ENCODE results near the gene HES4.

HES4 gene

GRCh38 chr1:965526-966134, 34.3 kb downstream of the HES4 start:
- no peak for DNase-seq

DNA sequence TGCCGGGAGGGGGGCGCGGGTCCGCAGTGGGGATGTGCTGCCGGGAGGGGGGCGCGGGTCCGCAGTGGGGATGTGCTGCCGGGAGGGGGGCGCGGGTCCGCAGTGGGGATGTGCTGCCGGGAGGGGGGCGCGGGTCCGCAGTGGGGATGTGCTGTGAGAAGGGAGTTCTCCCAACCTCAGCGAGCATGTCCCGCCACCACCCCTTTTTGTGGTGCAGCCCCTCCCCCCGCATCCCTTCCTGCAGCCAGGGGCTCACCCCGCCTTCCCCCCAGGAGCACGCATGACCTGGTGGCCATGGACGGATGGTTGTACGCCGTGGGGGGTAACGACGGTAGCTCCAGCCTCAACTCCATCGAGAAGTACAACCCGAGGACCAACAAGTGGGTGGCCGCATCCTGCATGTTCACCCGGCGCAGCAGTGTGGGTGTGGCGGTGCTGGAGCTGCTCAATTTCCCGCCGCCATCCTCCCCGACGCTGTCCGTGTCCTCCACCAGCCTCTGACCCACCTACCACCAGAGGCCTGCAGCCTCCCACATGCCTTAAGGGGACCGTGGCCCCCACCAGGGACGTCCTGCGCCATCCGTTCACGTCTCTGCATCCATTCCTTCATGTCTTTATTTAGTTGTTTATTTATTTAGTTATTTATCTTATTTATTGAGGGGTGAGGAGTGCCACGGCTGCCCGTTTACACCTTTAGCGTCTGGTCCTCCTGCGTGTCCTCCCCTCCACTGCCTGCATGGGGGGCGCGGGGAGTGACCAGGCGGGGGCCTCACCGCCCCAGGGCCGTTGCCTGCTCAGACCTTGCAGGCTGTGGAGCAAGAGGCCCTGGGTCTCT, 35.0 kb downstream of the HES4 start:
- DNase-seq = no peak

- no peak for DNase-seq
These were observed 36.0 kb downstream of the HES4 start for GRCh38 chr1:963746-964525.

DNA sequence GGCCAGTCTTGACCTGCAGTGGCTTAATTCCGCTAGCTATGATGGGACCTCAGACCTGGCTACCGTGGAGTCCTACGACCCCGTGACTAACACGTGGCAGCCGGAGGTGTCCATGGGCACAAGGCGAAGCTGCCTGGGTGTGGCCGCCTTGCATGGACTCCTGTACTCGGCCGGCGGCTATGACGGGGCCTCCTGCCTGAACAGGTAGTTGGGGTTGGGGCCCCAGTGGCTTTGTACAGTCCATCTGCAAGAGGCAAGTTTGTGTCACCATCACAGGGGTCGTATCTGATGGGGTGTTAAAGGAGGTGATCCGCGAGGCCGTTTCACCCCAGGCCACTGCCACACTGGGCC, 36.6 kb downstream of the HES4 start:
- DNase-seq = no peak

DNA sequence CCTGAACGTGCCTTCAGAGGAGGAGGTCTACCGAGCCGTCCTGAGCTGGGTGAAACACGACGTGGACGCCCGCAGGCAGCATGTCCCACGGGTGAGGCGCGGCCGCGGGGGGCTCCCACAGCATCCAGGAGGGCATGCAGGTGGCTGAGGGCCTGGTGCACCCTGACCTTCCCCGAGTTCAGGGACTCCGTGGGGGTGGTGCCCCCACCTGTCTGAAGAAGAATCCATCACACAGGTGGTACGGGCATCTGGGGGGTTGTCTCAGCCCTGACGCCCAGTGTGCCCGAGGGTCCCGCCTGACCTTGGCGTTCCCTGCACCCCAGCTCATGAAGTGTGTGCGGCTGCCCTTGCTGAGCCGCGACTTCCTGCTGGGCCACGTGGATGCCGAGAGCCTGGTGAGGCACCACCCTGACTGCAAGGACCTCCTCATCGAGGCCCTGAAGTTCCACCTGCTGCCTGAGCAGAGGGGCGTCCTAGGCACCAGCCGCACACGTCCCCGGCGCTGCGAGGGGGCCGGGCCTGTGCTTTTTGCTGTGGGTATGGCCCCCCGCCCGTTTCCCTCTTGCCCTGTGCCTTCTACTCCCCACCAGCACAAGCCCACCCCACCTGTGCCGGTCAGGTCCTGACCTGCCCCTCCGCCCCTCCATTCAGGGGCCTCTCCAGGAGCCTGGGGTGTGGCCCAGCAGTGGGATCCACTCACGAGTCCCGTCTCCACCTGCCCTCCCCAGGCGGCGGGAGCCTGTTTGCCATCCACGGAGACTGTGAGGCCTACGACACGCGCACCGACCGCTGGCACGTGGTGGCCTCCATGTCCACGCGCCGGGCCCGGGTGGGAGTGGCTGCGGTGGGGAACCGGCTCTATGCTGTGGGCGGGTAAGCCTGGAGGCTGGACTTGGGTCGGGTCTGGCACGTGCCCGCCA, 37.3 kb downstream of the HES4 start:
- DNase-seq = no peak

DNA sequence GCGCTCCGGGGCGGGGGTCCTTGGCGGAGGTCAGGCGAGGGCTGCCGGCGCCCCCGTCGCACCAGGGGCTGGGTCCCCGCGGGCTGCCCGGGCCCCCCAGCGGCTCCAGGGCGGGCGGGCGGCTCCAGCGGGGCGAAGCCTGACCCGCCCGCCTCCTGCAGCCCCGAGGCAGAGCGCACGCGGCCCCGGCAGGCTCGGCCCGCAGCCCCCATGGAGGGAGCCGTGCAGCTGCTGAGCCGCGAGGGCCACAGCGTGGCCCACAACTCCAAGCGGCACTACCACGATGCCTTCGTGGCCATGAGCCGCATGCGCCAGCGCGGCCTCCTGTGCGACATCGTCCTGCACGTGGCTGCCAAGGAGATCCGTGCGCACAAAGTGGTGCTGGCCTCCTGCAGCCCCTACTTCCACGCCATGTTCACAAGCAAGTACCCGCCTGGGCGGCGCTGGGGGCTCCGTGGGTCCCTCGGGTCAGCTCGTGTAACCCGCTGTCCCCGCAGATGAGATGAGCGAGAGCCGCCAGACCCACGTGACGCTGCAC, 38.7 kb downstream of the HES4 start:
- DNase-seq = no peak

DNA sequence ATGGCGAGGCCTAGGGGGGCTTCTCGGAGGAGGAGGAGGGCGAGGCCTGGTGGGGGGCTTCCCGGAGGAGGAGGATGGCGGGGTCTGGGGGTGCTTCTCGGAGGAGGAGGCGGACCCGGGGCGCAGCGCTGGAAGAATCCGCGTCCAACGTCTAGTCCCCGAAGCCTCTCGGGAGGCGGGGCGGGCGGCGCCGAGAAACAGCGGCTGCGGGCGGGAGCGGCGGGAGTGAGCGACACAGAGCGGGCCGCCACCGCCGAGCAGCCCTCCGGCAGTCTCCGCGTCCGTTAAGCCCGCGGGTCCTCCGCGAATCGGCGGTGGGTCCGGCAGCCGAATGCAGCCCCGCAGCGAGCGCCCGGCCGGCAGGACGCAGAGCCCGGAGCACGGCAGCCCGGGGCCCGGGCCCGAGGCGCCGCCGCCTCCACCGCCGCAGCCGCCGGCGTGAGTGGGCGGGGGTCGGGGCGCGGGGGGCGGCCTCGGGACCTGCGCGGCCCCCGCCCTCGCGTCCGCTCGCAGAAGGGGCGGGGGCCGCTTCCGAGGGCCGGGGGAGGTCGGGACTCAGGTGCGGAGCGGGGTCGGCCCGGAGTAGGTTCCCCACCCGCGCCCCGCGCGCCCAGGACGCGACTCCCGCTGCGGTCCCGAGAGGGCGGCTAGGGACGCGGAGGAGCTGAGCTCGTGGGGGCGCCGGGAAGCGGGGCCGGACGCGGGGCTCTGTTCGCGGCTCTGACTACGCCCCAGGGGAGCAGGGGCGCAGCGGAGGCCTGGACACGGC, 39.4 kb downstream of the HES4 start, which contains the start of gene KLHL17:
KLHL17 (plus strand) TSS at position 222 of the 769 bp plus-strand sequence; CDS start at position 332, 110 bp downstream.
- DNase-seq = peak; percentile 73

DNA sequence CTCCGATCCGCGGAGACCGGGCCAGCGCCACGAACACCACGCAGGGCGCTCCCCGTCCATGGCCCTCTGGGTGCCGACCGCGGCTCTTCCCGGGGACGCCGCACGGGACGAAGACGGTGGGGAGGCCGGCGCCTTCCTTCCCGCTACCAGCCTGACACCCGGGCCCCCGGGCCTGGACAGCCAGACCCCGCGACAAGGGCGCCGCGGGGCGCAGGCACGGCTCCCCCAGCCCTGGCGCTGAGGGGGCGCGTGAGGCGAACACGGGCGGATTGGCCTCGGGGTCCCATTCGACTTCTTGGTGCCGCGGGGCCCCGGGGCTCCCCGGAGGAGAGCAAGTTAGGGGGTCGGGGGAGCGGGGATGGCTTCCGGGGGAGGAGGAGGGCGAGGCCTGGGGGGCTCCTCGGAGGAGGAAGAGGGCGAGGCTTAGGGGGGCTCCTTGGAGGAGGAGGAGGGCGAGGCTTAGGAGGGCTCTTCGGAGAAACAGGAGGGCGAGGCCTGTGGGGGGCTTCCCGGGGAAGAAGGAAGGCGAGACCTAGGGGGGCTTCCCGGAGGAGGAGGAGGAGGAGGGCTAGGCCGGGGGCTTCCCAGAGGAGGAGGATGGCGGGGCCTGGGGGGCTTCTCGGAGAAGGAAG, 40.0 kb downstream of the HES4 start:
- DNase-seq = no peak

- peak; percentile 92 for DNase-seq
These were observed 40.8 kb downstream of the HES4 start, which contains the start of gene NOC2L for GRCh38 chr1:958823-959730. TSS of gene NOC2L (minus strand) at chr1:959256. CDS start at chr1:959240, 16 bp downstream.

GRCh38 chr1:956636-957035, 43.3 kb downstream of the HES4 start:
- no peak for DNase-seq

- DNase-seq = no peak
These were observed 44.4 kb downstream of the HES4 start for GRCh38 chr1:955474-955873.

DNA sequence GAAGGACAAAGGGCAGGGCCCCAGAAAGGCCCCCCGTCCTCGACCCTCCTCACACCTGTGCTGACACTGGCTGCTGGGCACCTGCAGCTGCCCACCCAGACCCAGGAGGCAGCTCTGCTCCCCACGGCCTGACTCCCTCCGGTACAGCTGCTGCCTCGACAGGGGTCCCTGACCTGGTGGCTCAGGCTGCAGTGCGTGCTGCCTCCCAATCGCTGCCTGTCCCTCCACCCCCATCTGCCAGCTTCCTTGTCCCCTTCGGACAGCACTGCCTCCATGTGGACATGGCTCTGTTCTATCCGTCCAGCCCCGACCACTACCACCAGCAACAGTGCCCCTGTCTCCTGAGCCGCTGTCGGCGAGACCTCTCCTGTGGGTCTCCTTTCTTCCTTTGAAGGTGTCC, 45.0 kb downstream of the HES4 start:
- DNase-seq = no peak

DNA sequence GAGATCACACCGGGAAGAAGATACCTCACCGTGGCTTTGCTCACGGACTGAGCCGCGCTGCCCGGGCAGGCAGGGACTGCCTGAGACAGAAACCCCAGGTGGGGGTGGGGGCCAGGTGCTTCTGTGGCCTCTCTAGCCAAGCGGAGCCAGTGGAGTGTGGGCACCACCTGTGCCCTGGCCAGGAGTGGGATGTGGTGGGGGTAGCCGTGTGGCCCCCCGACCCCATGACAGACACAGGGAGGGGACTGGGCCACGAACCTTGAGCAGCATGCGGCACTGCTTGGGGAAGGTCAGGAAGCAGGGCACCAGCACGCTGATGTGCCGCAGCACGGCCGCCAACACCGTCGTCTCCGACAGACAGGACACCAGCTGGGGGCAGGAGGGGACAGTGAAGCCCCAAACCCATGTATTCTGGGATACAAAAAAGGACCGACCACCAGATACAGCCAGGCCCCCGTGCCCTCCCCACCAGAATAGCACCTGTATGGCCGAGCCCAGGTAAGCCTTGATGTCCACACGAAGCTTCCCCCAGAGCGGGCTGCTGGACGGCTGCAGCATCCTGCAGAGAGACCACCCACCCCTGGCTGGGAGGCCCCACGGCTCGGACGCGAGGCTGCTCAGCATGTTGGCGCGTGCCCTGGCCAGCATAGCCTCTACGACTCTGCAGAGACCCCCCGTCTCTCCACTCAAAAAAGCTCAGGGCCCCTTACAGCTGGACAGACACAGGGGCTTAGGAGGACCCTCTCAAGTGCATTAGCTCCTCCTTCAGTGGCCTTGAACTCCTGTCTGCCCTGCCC, 46.2 kb downstream of the HES4 start:
- DNase-seq = no peak

DNA sequence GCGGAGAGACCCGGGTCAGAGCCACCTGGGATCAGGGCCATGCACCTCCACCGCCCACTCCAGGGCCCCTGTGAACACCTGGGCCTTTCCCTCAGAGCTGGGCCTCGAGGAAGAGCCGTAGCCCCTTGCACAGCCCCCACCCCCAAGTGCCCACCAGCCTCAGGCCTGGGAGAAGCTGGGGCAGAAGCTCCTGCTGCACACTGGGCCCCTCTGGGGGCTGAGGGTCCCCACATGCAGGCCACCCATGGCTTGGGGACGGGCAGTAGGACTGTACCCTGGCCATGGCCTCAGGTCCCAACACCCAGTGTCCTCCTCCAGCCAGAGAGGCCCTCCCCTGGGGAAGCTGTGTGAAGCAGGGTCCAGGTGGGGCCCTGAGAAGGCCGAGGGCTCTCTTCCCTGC, 47.3 kb downstream of the HES4 start:
- DNase-seq = no peak

- no peak for DNase-seq
These were observed 47.7 kb downstream of the HES4 start for GRCh38 chr1:952201-952600.

DNA sequence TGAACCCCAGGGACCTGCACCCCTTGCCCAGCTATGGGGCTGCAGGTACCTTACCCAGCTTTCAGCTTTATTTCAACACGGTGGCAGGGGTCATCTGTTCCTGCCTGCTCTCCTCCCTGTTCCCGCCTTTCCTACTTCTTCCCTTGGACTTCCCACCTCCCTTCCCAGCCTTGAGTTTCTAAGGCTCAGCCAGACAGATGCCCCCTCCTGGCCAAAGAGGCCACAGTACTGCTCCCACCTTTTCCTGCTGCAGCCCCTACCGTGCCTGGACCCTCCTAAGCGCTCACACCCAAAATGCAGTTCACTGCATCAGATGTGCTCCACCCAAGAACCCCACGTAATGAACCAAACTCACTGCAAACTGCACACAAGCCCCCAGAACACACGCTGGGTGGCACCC, 48.5 kb downstream of the HES4 start:
- DNase-seq = no peak

DNA sequence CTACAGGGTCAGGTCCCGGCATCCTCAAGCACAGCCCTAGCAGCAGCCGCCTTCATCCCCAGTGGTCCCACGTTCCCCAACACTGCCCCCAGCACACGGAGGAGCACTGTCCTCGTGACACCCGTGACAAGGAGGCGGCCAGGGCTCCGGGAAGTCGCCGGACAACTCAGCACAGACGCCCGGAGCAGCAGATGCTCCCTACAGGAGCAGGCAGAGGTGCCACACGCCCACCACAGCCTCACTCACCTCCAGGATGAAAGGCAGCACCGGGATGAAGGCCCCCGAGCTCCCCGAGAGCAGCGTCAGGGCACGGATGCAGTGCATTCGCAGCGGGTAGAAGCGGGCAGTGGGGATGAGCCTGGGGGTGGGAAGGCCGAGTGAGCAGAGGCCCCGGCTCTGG, 49.0 kb downstream of the HES4 start:
- DNase-seq = no peak

GRCh38 chr1:950268-950667, 49.6 kb downstream of the HES4 start:
- no peak for DNase-seq

Data from activated gamma-delta T cell (primary cell).